ENCODE data around the gene ASB4.
"Not testable (repeated sequence)": the region's sequence is repeated elsewhere in the genome, so short reads cannot be mapped to it uniquely, and the experiment has no call there.

Gene ASB4

DNA sequence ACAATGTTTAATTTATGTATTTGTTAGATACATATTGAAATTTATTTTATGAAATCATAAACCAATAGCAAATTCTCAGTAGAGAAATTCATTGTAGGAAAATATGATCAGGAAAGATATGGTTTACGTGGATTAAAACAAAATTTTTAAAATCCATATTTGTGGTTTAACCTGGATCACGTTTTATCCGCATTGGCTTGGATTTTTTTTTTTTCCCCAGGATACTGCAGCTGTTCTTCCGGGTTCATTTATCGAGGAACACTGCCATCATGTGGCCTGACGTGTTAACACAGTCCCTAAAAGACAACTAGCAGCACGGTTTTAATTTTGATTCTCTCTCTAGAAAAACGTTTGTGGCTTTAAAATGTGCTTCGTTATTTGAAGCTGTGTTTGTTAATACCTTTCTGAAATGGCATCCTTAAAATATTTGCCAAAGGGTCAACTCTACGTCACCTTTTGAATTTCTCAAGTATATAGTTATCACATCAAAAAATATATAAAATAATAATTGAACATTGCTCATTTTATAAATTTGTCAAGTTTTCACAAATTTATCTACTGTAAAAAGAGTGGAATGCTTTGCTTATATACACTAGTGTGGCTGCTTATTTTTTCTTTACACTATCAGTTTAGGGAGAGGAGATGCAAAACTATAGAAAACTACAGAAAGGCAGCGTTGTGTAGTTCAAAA, 8.7 kb upstream of the ASB4 start:
- intact Hi-C loops (cut with DNase I): loop anchor here (1.0 to 10.0 kb wide), 3 partner anchors 120 to 1030 kb away; no protein-coding TSS in a partner anchor
- DNase-seq: peak in 8 of 10 donors; percentile 16 to 86 (median 69)

- peak in 8 of 10 donors; percentile 15 to 87 (median 52) for DNase-seq
- intact Hi-C loops (cut with DNase I): loop anchor here (5.0 to 10.0 kb wide), 2 partner anchors 224 to 1031 kb away; no protein-coding TSS in a partner anchor
These were observed 7.3 kb upstream of the ASB4 start for GRCh38 chr7:95478272-95479037.

DNA sequence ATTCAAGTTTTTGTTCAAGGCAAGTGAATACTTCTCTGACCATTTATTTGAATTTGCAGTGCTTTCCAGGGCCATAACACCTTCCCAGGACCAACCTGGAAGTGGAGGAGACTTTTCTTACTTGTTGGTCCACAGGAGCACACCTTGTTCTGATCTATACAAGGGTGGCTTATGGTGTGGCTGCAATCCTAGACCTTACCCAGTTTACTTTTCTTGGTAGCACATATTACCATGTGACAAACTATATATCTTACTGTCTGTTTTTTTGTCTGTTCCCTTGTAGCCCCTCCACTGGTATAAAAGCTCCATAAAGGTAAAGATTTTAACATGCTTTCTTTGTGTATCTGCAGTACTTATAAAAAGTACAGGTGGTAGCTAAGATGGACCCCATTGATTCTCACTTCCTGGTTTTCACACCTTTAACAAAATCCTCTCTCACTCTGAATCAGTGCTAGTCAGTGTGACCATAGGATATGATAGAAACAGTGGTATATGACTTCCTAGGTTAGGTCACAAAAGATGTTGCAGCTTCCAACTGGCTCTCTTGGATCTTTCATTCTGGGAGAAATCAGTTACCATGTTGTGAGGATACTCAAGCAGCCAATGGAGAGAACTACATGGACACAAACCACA, 5.6 kb upstream of the ASB4 start:
- intact Hi-C loops (cut with DNase I): loop anchor here (5.0 to 10.0 kb wide), 2 partner anchors 225 to 1033 kb away; no protein-coding TSS in a partner anchor

DNA sequence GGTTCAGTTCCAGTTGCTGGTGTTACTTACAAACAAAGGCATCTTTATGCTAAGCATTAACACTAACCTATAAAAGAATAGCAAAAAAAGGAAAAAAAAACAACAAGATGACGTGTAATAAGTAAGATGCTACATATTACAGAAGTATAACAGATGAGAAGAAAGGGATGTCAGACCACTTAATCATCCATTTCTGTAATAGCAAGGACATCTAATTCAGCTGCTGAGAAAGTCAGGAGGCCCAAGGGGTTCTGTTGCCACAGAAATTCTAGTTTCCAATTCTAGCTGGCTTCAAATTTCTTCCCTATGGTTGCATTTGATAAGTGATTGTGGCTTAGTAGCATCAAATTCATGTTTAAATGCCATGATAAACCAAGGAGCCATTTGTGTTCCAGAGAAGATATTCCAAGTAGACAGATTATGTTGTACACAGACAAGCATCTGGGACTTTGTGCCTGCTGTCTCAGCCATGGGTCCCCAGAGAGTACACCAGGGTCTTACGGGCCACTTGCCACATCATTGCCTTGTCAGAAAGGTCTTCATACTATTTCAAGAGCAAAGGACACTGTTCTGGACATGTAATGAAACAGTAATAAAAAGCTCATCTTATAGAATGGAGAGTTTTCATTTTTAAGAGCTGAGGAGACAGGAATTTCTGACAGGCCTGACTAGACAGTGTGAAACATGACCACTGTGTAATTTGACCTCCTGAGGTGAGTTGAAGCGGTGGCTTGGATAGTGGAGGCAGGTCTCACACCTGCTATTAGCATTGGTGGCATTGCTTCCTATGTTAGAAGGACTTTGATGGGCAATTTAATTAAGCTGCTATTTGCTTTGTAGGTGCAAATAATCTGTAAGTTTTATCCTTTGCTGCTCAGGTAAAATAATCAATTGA, 4.2 kb upstream of the ASB4 start:
- DNase-seq: no peak
- intact Hi-C loops (cut with DNase I): no loop called here

More for the DNA sequence above, 5.6 kb upstream of the ASB4 start:
- DNase-seq: no peak

GRCh38 chr7:95482424-95482823, 3.3 kb upstream of the ASB4 start:
- DNase-seq: no peak
- intact Hi-C loops (cut with DNase I): no loop called here

DNA sequence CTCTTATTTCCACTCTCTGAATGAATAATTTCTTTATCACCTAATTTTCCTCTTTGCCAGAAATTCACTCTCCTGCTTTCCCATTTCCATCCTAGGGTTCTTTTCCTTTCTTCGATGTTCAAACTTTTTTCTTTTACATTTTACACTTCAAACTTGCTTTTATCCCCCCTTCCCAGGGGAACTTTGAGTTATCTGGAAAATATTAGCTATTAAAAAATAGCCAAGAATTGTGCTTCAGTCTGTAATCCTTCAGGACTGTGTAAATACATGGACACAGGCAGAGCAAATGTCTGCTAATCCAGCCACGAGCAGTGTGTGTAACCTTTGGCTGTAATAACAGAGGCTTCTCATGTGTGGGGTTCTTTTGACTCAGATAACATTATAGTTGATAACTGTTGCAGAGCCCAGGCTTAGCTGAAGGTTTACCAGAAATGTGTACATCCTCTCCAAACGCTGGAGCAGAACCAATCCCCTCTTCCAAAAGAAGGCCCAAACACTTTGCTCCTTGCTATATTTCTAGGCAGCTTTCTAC, 4.6 kb downstream of the ASB4 start:
- DNase-seq: no peak
- intact Hi-C loops (cut with DNase I): no loop called here

DNA sequence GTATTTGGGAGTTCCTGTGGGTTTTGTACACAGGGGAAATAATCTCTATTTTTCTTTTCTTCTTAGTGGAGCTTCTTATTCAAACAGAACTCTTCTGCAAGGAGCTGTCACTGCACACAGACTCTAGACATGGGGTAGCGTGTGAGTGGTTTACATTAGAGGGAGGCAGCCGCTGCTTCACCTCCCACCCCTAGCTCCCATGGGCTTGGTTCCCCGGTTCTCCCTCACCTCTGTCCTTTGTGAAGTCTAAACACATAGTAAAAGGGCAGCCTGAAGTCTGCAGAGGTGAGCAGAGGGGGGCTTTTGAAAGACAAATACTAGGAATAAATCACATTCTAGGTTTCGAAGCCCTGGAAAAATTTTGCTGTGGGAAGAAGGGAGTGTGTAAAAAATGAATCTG, 5.5 kb downstream of the ASB4 start:
- intact Hi-C loops (cut with DNase I): no loop called here
- no peak for DNase-seq

DNA sequence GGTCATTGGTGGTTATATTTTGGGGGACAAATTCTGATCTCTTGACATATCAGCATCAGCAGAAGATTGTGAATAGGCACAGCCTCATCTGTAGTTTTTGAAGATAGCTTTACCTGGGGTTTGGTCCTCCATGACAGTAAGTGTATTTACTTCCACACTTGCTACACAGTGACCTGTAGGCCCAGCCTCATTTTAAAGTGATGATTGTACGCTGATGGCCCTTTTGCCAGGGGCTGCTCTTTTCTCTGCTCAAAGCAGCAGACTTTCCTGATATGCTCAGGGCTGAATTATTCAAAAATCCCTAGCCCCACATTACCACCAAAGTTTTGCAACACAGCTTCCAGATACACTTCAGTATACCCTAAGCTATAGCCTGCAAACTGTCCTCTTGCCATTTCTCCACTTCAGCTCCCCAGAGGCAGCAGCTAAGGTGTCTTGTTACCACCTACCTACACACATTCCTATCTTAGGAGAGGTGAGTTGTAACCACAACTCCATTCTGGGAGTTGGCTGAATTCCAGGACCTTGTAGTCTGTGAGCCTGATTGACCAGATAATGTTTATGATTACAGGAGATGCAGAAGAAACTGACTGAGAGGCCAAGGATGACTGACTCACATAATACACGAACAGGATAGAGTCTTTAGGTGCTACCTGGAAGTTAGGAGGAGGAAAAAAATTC, 6.0 kb downstream of the ASB4 start:
- intact Hi-C loops (cut with DNase I): no loop called here
- DNase-seq: no peak

- intact Hi-C loops (cut with DNase I): no loop called here
- DNase-seq: no peak
These were observed 7.5 kb downstream of the ASB4 start for GRCh38 chr7:95493247-95493646.

- no peak for DNase-seq
- intact Hi-C loops (cut with DNase I): no loop called here
These were observed 8.1 kb downstream of the ASB4 start for GRCh38 chr7:95493844-95494243.

DNA sequence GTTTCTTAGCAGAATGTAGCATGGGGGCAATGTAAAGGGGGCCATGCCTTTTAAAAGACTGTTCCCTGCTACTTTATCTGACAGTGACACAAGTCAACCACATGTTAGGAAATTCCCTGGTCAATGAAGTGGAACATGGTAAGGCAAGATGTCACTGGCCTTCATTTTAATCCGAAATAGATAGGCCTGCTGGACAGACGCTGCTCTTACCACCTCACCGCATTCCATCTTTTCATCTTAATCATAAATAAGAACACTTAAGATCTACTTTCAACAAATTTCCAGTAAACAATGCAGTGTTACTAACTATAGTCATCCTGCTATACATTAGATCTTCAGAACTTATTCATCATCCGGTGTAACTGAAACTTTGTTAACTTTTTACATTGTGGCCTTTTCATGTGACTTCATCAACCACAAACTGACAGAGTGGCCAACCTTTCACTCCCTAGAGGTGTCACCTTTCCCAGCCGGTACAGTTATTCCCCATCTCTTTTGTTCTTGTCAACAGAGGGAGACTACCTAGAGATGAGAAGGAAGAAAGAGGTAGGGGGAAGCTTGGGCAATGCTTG, 15.6 kb downstream of the ASB4 start:
- no peak for DNase-seq
- intact Hi-C loops (cut with DNase I): no loop called here

DNA sequence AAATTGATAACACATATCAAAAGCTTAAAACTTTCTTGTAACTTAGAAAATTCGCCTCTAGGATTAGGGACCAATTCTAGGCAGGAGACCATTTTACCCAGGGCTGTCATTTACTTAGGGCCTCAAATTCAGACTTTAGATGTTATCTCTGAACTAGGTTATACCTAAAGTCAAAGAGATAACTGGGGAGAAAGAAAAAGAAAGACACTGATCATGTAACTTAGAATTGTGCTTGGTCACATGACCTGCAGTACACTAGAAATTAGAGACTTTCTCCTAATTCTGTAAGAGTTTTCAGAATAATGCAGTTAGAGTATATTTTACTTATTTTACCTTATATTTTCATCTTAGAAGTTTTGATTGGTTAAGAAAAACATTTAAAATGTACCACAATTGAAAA, 16.7 kb downstream of the ASB4 start:
- no peak for DNase-seq
- intact Hi-C loops (cut with DNase I): no loop called here

GRCh38 chr7:95503271-95504131, 17.8 kb downstream of the ASB4 start:
- intact Hi-C loops (cut with DNase I): no loop called here
- no peak for DNase-seq

- not testable (repeated sequence) for DNase-seq
These were observed 18.4 kb downstream of the ASB4 start for GRCh38 chr7:95504132-95504588.

GRCh38 chr7:95508780-95509179, 23.0 kb downstream of the ASB4 start:
- no peak for DNase-seq
- intact Hi-C loops (cut with DNase I): no loop called here

More at GRCh38 chr7:95504132-95504588, 18.4 kb downstream of the ASB4 start:
- intact Hi-C loops (cut with DNase I): not testable (repeated sequence)

GRCh38 chr7:95509199-95509598, 23.5 kb downstream of the ASB4 start:
- DNase-seq: peak in 7 of 10 donors; percentile 28 to 84 (median 34)
- intact Hi-C loops (cut with DNase I): no loop called here

DNA sequence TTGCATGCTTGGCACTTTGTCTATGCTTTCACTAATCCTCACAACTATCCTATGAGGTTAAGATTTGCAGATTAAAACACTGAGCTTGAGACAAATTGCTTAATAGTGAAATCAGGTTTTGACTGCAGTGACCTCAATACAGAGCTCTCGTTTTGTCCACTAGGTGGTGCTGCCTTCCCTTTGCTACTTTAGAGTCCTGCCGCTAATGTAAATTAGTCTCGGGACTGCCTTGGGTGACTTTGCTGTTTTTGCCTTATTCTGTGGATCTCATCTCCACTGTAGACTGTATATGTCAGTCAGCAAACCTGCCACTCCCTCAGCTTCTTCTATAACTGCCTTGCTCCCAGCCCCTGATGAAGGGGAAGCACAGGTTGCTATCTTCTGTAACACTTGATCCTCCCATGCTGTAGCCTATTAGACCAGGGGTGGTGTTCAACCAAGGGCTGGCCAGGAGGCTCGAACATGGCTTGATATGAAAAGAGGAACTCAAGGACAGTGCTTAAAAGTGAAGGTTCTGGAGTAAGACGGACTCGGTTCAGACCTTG, 26.0 kb downstream of the ASB4 start:
- intact Hi-C loops (cut with DNase I): loop anchor here (1.0 kb wide), 3 partner anchors 16 to 179 kb away; no protein-coding TSS in a partner anchor
- DNase-seq: peak in 9 of 10 donors; percentile 32 to 89 (median 74)

- DNase-seq: no peak
- intact Hi-C loops (cut with DNase I): no loop called here
These were observed 31.7 kb downstream of the ASB4 start for GRCh38 chr7:95517458-95517857.

Measured in posterior cingulate gyrus (tissue), 11 donors.